ENCODE measurements around the gene MYO9B. TPM values are rescaled to one million over a fixed set of nuclear protein-coding genes. Genes with fewer than 3 reads are reported as not detected.

The MYO9B gene
- total and polyA plus RNA-seq, 2 of the 13 experiments (the other 11 are each of a cell fraction or from before 2014, with no cell fraction given), result 18.0 to 18.3 TPM

DNA sequence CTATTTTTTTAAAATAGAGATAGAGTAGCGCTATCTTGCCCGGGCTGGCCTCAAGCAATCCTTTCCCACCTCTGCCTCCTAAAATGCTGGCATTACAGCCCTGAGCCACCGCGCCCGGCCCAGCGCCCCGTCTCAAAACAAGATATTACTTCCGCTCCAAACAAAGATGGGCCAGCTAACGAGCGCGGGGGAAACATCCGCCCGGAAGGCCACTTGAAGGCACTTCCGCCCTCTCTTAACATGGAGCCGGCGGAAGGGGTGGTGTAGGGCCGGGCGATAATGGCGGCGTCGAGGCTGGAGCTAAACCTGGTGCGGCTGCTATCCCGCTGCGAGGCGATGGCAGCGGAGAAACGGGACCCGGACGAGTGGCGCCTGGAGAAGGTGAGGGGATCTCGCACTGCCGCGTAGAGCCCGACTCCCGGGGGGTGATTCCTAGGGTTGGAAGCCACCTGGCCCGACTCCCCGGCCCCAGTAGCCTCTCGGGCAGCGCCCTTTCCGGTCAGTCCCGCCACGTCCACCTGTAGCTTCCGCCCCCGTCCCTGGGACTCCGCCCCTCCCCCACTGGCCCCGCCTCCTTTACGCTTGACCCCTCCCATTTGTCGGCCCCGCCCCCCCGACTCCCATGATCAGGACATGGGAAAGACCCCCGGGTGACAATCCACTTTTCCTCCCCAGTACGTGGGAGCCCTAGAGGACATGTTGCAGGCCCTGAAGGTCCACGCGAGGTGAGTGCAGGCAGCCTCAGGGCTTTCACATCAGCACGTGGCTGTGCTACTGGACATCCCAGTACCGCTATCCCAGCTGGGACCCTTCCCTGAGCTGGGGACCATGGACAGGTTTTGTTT is 139.8 kb downstream of the MYO9B start, which contains the start of gene USE1 (continued):
- TF ChIP-seq, protein P1, sequence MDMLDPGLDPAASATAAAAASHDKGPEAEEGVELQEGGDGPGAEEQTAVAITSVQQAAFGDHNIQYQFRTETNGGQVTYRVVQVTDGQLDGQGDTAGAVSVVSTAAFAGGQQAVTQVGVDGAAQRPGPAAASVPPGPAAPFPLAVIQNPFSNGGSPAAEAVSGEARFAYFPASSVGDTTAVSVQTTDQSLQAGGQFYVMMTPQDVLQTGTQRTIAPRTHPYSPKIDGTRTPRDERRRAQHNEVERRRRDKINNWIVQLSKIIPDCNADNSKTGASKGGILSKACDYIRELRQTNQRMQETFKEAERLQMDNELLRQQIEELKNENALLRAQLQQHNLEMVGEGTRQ (IDR thresholded peaks at IDR 0.05; ENCODE audit: low read depth, low read length), result no peak
- TF ChIP-seq, protein P1 (CRISPR knock-in tag; IDR thresholded peaks at IDR 0.05; ENCODE audit: borderline replicate concordance), result no peak; the same call in 1 of the 2 replicates
- TF ChIP-seq RXRB (CRISPR knock-in tag; IDR thresholded peaks at IDR 0.05; ENCODE audit: borderline replicate concordance), result peak; percentile 63
- peak; percentile 76 for TF ChIP-seq ZNF264 (CRISPR knock-in tag; IDR thresholded peaks at IDR 0.05)
- peak; percentile 78 for TF ChIP-seq BRD4 (CRISPR knock-in tag; IDR thresholded peaks at IDR 0.05)
- TF ChIP-seq RXRA (CRISPR knock-in tag; IDR thresholded peaks at IDR 0.05), result 0 out of 2 replicates have a peak, but pooled peaks have one; percentile 50
- no peak; the same call in 1 of the 2 replicates for TF ChIP-seq FOXC1 (CRISPR knock-in tag; IDR thresholded peaks at IDR 0.05; ENCODE audit: borderline replicate concordance)
- TF ChIP-seq, protein P2, sequence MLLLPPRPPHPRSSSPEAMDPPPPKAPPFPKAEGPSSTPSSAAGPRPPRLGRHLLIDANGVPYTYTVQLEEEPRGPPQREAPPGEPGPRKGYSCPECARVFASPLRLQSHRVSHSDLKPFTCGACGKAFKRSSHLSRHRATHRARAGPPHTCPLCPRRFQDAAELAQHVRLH (CRISPR knock-in tag; IDR thresholded peaks at IDR 0.05; ENCODE audit: borderline replicate concordance, low read depth), result peak; percentile 83; the same call in 1 of the 2 replicates
- TF ChIP-seq TBL1XR1 (IDR thresholded peaks at IDR 0.05; ENCODE audit: borderline replicate concordance, low read length, partially characterized antibody), result peak; percentile 83
- TF ChIP-seq KMT2A (CRISPR knock-in tag; IDR thresholded peaks at IDR 0.05), result peak; percentile 73; the same call in 1 of the 2 replicates
- no peak for TF ChIP-seq GZF1 (CRISPR knock-in tag; IDR thresholded peaks at IDR 0.05)
- TF ChIP-seq, protein P3, sequence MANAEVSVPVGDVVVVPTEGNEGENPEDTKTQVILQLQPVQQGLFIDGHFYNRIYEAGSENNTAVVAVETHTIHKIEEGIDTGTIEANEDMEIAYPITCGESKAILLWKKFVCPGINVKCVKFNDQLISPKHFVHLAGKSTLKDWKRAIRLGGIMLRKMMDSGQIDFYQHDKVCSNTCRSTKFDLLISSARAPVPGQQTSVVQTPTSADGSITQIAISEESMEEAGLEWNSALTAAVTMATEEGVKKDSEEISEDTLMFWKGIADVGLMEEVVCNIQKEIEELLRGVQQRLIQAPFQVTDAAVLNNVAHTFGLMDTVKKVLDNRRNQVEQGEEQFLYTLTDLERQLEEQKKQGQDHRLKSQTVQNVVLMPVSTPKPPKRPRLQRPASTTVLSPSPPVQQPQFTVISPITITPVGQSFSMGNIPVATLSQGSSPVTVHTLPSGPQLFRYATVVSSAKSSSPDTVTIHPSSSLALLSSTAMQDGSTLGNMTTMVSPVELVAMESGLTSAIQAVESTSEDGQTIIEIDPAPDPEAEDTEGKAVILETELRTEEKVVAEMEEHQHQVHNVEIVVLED (CRISPR knock-in tag; IDR thresholded peaks at IDR 0.05; ENCODE audit: borderline replicate concordance), result peak; percentile 81
- peak; percentile 41; the same call in 1 of the 2 replicates for TF ChIP-seq ZNF275 (CRISPR knock-in tag; IDR thresholded peaks at IDR 0.05; ENCODE audit: borderline replicate concordance)
- TF ChIP-seq POLR2AphosphoS5 (IDR thresholded peaks at IDR 0.05; ENCODE audit: low read depth, low read length), result peak; percentile 70
- peak; percentile 77; the same call in 1 of the 2 replicates for TF ChIP-seq ZNF777 (CRISPR knock-in tag; IDR thresholded peaks at IDR 0.05)
- no peak for TF ChIP-seq SOX13 (IDR thresholded peaks at IDR 0.05)
- TF ChIP-seq SOX13 (CRISPR knock-in tag; conservative IDR thresholded peaks at IDR 0.05 in 1 of 2, IDR thresholded peaks at IDR 0.05 in 1 of 2), result no peak
- TF ChIP-seq THAP11 (CRISPR knock-in tag; IDR thresholded peaks at IDR 0.05), result peak; percentile 95
- TF ChIP-seq, protein P4, sequence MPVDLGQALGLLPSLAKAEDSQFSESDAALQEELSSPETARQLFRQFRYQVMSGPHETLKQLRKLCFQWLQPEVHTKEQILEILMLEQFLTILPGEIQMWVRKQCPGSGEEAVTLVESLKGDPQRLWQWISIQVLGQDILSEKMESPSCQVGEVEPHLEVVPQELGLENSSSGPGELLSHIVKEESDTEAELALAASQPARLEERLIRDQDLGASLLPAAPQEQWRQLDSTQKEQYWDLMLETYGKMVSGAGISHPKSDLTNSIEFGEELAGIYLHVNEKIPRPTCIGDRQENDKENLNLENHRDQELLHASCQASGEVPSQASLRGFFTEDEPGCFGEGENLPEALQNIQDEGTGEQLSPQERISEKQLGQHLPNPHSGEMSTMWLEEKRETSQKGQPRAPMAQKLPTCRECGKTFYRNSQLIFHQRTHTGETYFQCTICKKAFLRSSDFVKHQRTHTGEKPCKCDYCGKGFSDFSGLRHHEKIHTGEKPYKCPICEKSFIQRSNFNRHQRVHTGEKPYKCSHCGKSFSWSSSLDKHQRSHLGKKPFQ (CRISPR knock-in tag; IDR thresholded peaks at IDR 0.05; ENCODE audit: insufficient replicate concordance), result peak; percentile 54
- TF ChIP-seq KDM3A (CRISPR knock-in tag; IDR thresholded peaks at IDR 0.05; ENCODE audit: low read depth), result no peak
- TF ChIP-seq ZNF772 (CRISPR knock-in tag; IDR thresholded peaks at IDR 0.05), result peak; percentile 65
- peak; percentile 56; the same call in 1 of the 2 replicates for TF ChIP-seq IRF2 (CRISPR knock-in tag; IDR thresholded peaks at IDR 0.05)
- TF ChIP-seq GATAD2A (CRISPR knock-in tag; IDR thresholded peaks at IDR 0.05), result peak; percentile 59
